ENCODE results near the gene FLII. TPM values are rescaled to one million over a fixed set of nuclear protein-coding genes. Genes with fewer than 3 reads are reported as not detected.
A peak's percentile ranks its signal among the peaks of the same experiment; 100 is the strongest.

The FLII gene
- total RNA-seq, 1 experiment from 2014 or later = 264 TPM

DNA sequence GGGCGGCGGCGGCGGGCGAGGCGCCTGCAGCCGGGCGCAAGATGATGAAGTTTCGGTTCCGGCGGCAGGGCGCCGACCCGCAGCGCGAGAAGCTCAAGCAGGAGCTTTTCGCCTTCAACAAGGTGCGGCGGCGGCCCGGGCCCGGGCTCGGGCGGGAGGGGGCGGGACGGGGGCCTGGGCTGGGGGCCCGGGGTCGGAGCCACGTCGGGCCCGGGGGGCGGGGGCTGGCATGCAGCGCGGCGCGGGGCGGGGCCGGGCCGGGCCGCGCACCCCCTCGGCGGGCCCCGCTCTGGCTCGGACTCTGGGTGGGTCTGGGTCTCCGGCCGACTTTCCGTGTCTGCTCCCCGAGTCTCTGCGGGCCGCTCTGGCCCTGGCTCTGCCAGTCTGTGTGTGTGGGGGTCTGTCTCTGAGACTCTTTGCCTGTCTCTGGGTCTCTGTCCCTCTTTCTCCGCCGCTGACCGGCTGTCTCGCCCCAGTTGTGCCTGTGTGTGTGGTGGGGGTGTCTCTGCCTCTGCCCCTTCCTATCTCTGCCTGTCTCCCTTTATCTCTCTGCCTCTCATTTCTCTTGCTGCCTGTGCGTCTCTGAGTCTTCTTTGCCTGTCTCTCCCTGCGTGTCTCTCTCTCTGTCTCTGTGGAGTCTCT, 32.8 kb downstream of the FLII start:
- H3K27ac ChIP-seq (ENCODE audit: low read depth, low read length) = peak overlapping the region; percentile 57; the same call in 1 of the 2 replicates
- no peaks in the 10 kb centered on the region for H3K9me3 ChIP-seq (ENCODE audit: control insufficient read depth in 1 of 2, insufficient read depth in 1 of 2, low read depth in 1 of 2, low read length in 2 of 2)
- H3K27me3 ChIP-seq (ENCODE audit: insufficient read depth, low read length) = no peaks in the 10 kb centered on the region
- no peak overlapping the region for H2AFZ ChIP-seq (ENCODE audit: low read depth, low read length, poor library complexity, severe bottlenecking)
- H3K9ac ChIP-seq (ENCODE audit: low read length) = peak overlapping the region; percentile 79
- DNase-seq (ENCODE audit: low read depth, low spot score) (no peak), ATAC-seq (peak; percentile 35)
- TF ChIP-seq SP1 (IDR thresholded peaks at IDR 0.05; ENCODE audit: low read depth) = no peak
- TF ChIP-seq ZFX (IDR thresholded peaks at IDR 0.05) = peak; percentile 30; the same call in 1 of the 2 replicates
- TF ChIP-seq POLR2AphosphoS5 (IDR thresholded peaks at IDR 0.05; ENCODE audit: low read depth, low read length) = peak; percentile 72
- BruUV-seq (replicated peaks) = no TSS peak
- ChIA-PET CTCF (no interaction called here), RAD21 (ENCODE audit: low non-redundant PET in 1 of 2, low total read pairs in 2 of 2, uncharacterized antibody in 2 of 2, unreplicated experiment in 2 of 2) (no interaction called here), POLR2A (no interaction called here)
- intact Hi-C loops (cut with micrococcal nuclease) = loop anchor here (2.0 kb wide), 1 partner anchor 35 kb away; the partner anchor contains the start of gene MIEF2
- no peaks in the 10 kb centered on the region for H3K36me3 ChIP-seq (ENCODE audit: control insufficient read depth in 1 of 2, insufficient read depth in 2 of 2, low read length in 2 of 2)
- no peaks in the 10 kb centered on the region for H4K20me1 ChIP-seq (ENCODE audit: insufficient read depth)
- peaks cover 17% of the 10 kb centered on the region for H3K79me2 ChIP-seq (ENCODE audit: insufficient read depth, low read length)
- H3K4me3 ChIP-seq (replicated peaks in 1 of 2; ENCODE audit: low read depth in 1 of 2, low read length in 2 of 2) = peak overlapping the region; percentile 91 to 94
- no peaks in the 10 kb centered on the region for H3K9me2 ChIP-seq (ENCODE audit: insufficient read depth)
- peak overlapping the region; percentile 95 for H3K4me2 ChIP-seq (ENCODE audit: low read length)
- peaks cover 20 to 32% of the 10 kb centered on the region in 2 experiments for H3K4me1 ChIP-seq (ENCODE audit: control insufficient read depth in 1 of 2, insufficient read depth in 2 of 2, low read length in 2 of 2)

DNA sequence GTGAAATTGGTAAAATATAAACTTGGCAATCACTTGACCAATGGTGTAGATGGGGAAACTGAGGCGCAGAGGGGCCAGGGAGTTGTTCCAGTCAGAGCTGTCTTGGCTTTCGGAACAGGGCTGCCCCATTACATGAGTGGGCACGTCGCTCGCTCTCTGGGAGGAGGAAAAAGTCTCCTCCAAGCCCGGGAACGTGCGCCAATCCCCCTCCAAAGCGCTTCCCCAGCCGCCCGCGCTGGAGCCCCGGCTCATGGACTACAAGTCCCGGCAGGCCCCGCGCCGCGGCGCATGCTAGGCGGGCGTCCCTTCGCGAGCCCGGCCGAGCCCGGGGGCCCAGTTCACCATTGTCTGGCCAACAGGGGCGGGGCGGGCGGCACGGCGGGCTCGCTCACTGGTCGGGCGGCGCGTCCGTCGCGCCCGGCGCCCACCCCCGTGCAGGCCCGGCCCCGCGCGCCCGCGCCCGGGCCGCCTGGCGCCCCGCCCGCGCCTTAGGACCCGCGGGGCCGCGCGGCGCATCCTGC, 33.4 kb downstream of the FLII start, which contains the start of gene LLGL1:
Gene LLGL1, plus strand, starts transcription at position 515 of the 521 bp plus-strand sequence. CDS start 48 bp downstream, outside the sequence.
- peak within 1 kb of the TSS; percentile 74 for H2AFZ ChIP-seq (ENCODE audit: low read depth, low read length, poor library complexity, severe bottlenecking)
- H3K4me3 ChIP-seq (replicated peaks in 1 of 2; ENCODE audit: low read depth in 1 of 2, low read length in 2 of 2) = peak within 1 kb of the TSS; percentile 91 to 94
- H3K9me2 ChIP-seq (ENCODE audit: insufficient read depth) = no peaks in the 10 kb centered on the region
- DNase-seq (ENCODE audit: low read depth, low spot score) (peak; percentile 88), ATAC-seq (peak; percentile 94)
- H3K27ac ChIP-seq (ENCODE audit: low read depth, low read length) = peak within 1 kb of the TSS; percentile 57; the same call in 1 of the 2 replicates
- H3K9ac ChIP-seq (ENCODE audit: low read length) = peak within 1 kb of the TSS; percentile 79
- H4K20me1 ChIP-seq (ENCODE audit: insufficient read depth) = no peaks in the 10 kb centered on the region
- POLR2A ChIA-PET = no interaction called here
- TF ChIP-seq SIN3A (IDR thresholded peaks at IDR 0.05; ENCODE audit: low read depth) = no peak
- no peak for TF ChIP-seq EZH2phosphoT487 (IDR thresholded peaks at IDR 0.05; ENCODE audit: borderline replicate concordance)
- peak; percentile 59 for TF ChIP-seq YY1 (IDR thresholded peaks at IDR 0.05; ENCODE audit: extremely low read depth, insufficient replicate concordance, low read depth, low read length)
- no peak for TF ChIP-seq ELF1 (IDR thresholded peaks at IDR 0.05; ENCODE audit: borderline replicate concordance, low read depth)
- TF ChIP-seq SRF (IDR thresholded peaks at IDR 0.05; ENCODE audit: low read depth) = no peak
- CTCF ChIA-PET = interaction anchor here (1.5 kb wide), 1 partner anchor 41 kb away, joined by 3 read pairs; the partner anchor contains the start of gene ALKBH5
- H3K9me3 ChIP-seq (ENCODE audit: control insufficient read depth in 1 of 2, insufficient read depth in 1 of 2, low read depth in 1 of 2, low read length in 2 of 2) = no peaks in the 10 kb centered on the region
- H3K36me3 ChIP-seq (ENCODE audit: control insufficient read depth in 1 of 2, insufficient read depth in 2 of 2, low read length in 2 of 2) = no peaks in the 10 kb centered on the region
- RAD21 ChIA-PET (ENCODE audit: low non-redundant PET in 1 of 2, low total read pairs in 2 of 2, uncharacterized antibody in 2 of 2, unreplicated experiment in 2 of 2) = no interaction called here
- intact Hi-C loops (cut with micrococcal nuclease) = loop anchor here (2.0 kb wide), 1 partner anchor 36 kb away; the partner anchor contains the start of gene MIEF2
- peak within 1 kb of the TSS; percentile 95 for H3K4me2 ChIP-seq (ENCODE audit: low read length)
- no peaks in the 10 kb centered on the region for H3K27me3 ChIP-seq (ENCODE audit: insufficient read depth, low read length)
- peaks cover 21 to 38% of the 10 kb centered on the region in 2 experiments for H3K4me1 ChIP-seq (ENCODE audit: control insufficient read depth in 1 of 2, insufficient read depth in 2 of 2, low read length in 2 of 2)
- BruUV-seq (replicated peaks) = no TSS peak
- peaks cover 17% of the 10 kb centered on the region for H3K79me2 ChIP-seq (ENCODE audit: insufficient read depth, low read length)

Measured in HCT116 (cell line).